ENCODE measurements around the gene CCDC39. TPM values are rescaled to one million over a fixed set of nuclear protein-coding genes. Genes with fewer than 3 reads are reported as not detected.

Gene CCDC39
- total and polyA plus RNA-seq, 2 experiments from 2014 or later = not detected

- Histone ChIP-seq H3K9me3 (ENCODE audit: low read depth) (no peaks in the 10 kb centered on the region), H3K27ac (no peak overlapping the region), H3K36me3 (no peaks in the 10 kb centered on the region), H3K4me1 (ENCODE audit: low read depth) (no peaks in the 10 kb centered on the region), H3K4me3 (no peak overlapping the region), H3K27me3 (no peaks in the 10 kb centered on the region)
- TF ChIP-seq CTCF (IDR thresholded peaks at IDR 0.05; ENCODE audit: low read depth, low read length) = peak; percentile 8
- DNase-seq (ENCODE audit: low read depth in 1 of 2, low spot score in 1 of 2) = no peak
These were observed 33.0 kb downstream of the CCDC39 start for GRCh38 chr3:180646187-180646790.

GRCh38 chr3:180640987-180641386 is 38.3 kb downstream of the CCDC39 start:
- no peak for DNase-seq (ENCODE audit: low read depth in 1 of 2, low spot score in 1 of 2)
- no peaks in the 10 kb centered on the region for H3K4me1 ChIP-seq (ENCODE audit: low read depth)
- TF ChIP-seq CTCF (IDR thresholded peaks at IDR 0.05; ENCODE audit: low read depth, low read length) = no peak
- no peaks in the 10 kb centered on the region for H3K27me3 ChIP-seq
- no peak overlapping the region for H3K4me3 ChIP-seq
- no peak overlapping the region for H3K27ac ChIP-seq
- H3K9me3 ChIP-seq (ENCODE audit: low read depth) = no peaks in the 10 kb centered on the region
- H3K36me3 ChIP-seq = no peaks in the 10 kb centered on the region

- no peaks in the 10 kb centered on the region for H3K36me3 ChIP-seq
- no peaks in the 10 kb centered on the region for H3K4me1 ChIP-seq (ENCODE audit: low read depth)
- DNase-seq (ENCODE audit: low read depth in 1 of 2, low spot score in 1 of 2) = peak in 1 of 2 donors; percentile 1
- H3K4me3 ChIP-seq = no peak overlapping the region
- TF ChIP-seq CTCF (IDR thresholded peaks at IDR 0.05; ENCODE audit: low read depth, low read length) = no peak
- no peak overlapping the region for H3K27ac ChIP-seq
- H3K27me3 ChIP-seq = no peaks in the 10 kb centered on the region
- H3K9me3 ChIP-seq (ENCODE audit: low read depth) = no peaks in the 10 kb centered on the region
These were observed 45.6 kb downstream of the CCDC39 start for GRCh38 chr3:180633722-180634121.

- Histone ChIP-seq H3K4me1 (ENCODE audit: low read depth) (no peaks in the 10 kb centered on the region), H3K9me3 (ENCODE audit: low read depth) (no peaks in the 10 kb centered on the region), H3K36me3 (no peaks in the 10 kb centered on the region), H3K27ac (no peak overlapping the region), H3K4me3 (no peak overlapping the region), H3K27me3 (no peaks in the 10 kb centered on the region)
- TF ChIP-seq CTCF (IDR thresholded peaks at IDR 0.05; ENCODE audit: low read depth, low read length) = no peak
- no peak for DNase-seq (ENCODE audit: low read depth in 1 of 2, low spot score in 1 of 2)
These were observed 48.0 kb downstream of the CCDC39 start for GRCh38 chr3:180631317-180631716.

GRCh38 chr3:180630371-180630770 is 48.9 kb downstream of the CCDC39 start:
- Histone ChIP-seq H3K36me3 (no peaks in the 10 kb centered on the region), H3K27ac (no peak overlapping the region), H3K27me3 (no peaks in the 10 kb centered on the region), H3K9me3 (ENCODE audit: low read depth) (no peaks in the 10 kb centered on the region), H3K4me3 (no peak overlapping the region), H3K4me1 (ENCODE audit: low read depth) (no peaks in the 10 kb centered on the region)
- no peak for DNase-seq (ENCODE audit: low read depth in 1 of 2, low spot score in 1 of 2)
- no peak for TF ChIP-seq CTCF (IDR thresholded peaks at IDR 0.05; ENCODE audit: low read depth, low read length)
